Esophagus squamous epithelium (tissue), 4 donors: Measurements from ENCODE around the gene DPEP1.

ENCODE experiments used
- POLR2A ChIP-seq, 4 donors: fragments of 450-650 bp; IDR thresholded peaks; one replicate each; pipeline ENCODE4 v1.6.1; 2017; ENCODE audit warnings: antibody characterized with exemption in 4 of 4, mild to moderate bottlenecking in 4 of 4, moderate library complexity in 3 of 4
- TF ChIP-seq, protein P1 (sequence below), 6 experiments: fragments of 450-650 bp in 4 of 6; fragments of 200-600 bp in 2 of 6; sonication (generic) in 2 of 6; IDR thresholded peaks; one replicate each; pipeline ENCODE4 v1.5.1; 2016 to 2019; ENCODE audit warnings: antibody characterized with exemption in 6 of 6, mild to moderate bottlenecking in 4 of 6, moderate library complexity in 4 of 6

GRCh38 chr16:89598199-89598598 is 15.2 kb upstream of the DPEP1 start:
- TF ChIP-seq, protein P1, sequence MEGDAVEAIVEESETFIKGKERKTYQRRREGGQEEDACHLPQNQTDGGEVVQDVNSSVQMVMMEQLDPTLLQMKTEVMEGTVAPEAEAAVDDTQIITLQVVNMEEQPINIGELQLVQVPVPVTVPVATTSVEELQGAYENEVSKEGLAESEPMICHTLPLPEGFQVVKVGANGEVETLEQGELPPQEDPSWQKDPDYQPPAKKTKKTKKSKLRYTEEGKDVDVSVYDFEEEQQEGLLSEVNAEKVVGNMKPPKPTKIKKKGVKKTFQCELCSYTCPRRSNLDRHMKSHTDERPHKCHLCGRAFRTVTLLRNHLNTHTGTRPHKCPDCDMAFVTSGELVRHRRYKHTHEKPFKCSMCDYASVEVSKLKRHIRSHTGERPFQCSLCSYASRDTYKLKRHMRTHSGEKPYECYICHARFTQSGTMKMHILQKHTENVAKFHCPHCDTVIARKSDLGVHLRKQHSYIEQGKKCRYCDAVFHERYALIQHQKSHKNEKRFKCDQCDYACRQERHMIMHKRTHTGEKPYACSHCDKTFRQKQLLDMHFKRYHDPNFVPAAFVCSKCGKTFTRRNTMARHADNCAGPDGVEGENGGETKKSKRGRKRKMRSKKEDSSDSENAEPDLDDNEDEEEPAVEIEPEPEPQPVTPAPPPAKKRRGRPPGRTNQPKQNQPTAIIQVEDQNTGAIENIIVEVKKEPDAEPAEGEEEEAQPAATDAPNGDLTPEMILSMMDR (IDR thresholded peaks at IDR 0.05): no peak
- TF ChIP-seq POLR2A (IDR thresholded peaks at IDR 0.05): no peak
